ENCODE measurements around the gene CCDC77.

The CCDC77 gene

GRCh38 chr12:480831-481816, 79.7 kb downstream of the CCDC77 start:
- DNase-seq (ENCODE audit: low read depth): no peak
- H3K4me3 ChIP-seq (ENCODE audit: low read length): no peak overlapping the region
- TF ChIP-seq CTCF (conservative IDR thresholded peaks at IDR 0.05; ENCODE audit: low read depth, low read length): no peak

- DNase-seq (ENCODE audit: low read depth): no peak
- no peak overlapping the region for H3K4me3 ChIP-seq (ENCODE audit: low read length)
- no peak for TF ChIP-seq CTCF (conservative IDR thresholded peaks at IDR 0.05; ENCODE audit: low read depth, low read length)
These were observed 80.6 kb downstream of the CCDC77 start for GRCh38 chr12:482061-482460.

- no peak overlapping the region for H3K4me3 ChIP-seq (ENCODE audit: low read length)
- no peak for TF ChIP-seq CTCF (conservative IDR thresholded peaks at IDR 0.05; ENCODE audit: low read depth, low read length)
- no peak for DNase-seq (ENCODE audit: low read depth)
These were observed 82.7 kb downstream of the CCDC77 start for GRCh38 chr12:484096-484495.

- no peak for DNase-seq (ENCODE audit: low read depth)
- H3K4me3 ChIP-seq (ENCODE audit: low read length): no peak overlapping the region
- no peak for TF ChIP-seq CTCF (conservative IDR thresholded peaks at IDR 0.05; ENCODE audit: low read depth, low read length)
These were observed 88.8 kb downstream of the CCDC77 start for GRCh38 chr12:490260-490659.
